ENCODE data around the gene PRKCA.
"Not testable (repeated sequence)": the region's sequence is repeated elsewhere in the genome, so short reads cannot be mapped to it uniquely, and the experiment has no call there.

DNA sequence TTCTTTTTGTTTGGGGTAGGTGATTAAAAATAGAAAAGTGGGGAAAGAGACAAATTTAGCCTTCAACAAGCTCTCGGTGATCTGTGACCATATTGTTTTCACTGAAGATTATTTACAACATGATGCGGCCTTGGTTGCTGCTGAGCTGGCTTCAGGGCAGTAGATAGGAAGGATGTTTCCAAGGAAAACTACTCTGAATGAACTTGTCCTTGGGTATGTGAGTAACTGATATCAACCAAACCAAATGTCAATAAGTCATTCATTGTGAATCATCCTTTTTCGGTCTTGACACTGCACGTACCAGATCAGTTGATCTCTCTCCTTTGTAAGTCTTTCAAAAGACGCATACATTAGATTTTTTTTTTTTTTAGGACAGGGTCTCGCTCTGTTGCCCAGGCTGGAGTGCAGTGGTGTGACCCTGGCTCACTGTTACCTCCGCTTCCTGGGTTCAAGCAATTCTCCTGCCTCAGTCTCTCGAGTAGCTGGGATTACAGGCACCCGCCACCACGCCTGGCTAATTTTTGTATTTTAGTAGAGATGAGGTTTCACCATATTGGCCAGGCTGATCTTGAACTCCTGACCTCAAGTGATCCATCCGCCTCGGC lies 58.6 kb downstream of the PRKCA start:
- TF ChIP-seq, protein P1, sequence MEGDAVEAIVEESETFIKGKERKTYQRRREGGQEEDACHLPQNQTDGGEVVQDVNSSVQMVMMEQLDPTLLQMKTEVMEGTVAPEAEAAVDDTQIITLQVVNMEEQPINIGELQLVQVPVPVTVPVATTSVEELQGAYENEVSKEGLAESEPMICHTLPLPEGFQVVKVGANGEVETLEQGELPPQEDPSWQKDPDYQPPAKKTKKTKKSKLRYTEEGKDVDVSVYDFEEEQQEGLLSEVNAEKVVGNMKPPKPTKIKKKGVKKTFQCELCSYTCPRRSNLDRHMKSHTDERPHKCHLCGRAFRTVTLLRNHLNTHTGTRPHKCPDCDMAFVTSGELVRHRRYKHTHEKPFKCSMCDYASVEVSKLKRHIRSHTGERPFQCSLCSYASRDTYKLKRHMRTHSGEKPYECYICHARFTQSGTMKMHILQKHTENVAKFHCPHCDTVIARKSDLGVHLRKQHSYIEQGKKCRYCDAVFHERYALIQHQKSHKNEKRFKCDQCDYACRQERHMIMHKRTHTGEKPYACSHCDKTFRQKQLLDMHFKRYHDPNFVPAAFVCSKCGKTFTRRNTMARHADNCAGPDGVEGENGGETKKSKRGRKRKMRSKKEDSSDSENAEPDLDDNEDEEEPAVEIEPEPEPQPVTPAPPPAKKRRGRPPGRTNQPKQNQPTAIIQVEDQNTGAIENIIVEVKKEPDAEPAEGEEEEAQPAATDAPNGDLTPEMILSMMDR (IDR thresholded peaks at IDR 0.05): not testable (repeated sequence)
- TF ChIP-seq POLR2A (IDR thresholded peaks at IDR 0.05): not testable (repeated sequence)
